Stimulated activated CD8-positive, alpha-beta memory T cell treated with anti-CD3 and anti-CD28 coated beads, Interleukin-7, amount 100 ng/mL, for 1 hour (primary cell): ENCODE data around the gene ZIC3.

ENCODE experiments used
- DNase-seq, 2 donors: peaks; one replicate each; pipeline ENCODE4 v3.0.0-alpha.2; 2020; ENCODE audit warnings: low read depth in 2 of 2

The ZIC3 gene

GRCh38 chrX:137574102-137574783 lies 8.3 kb downstream of the ZIC3 start:
- DNase-seq, result no peak

GRCh38 chrX:137574784-137575293 lies 8.9 kb downstream of the ZIC3 start:
- DNase-seq, result no peak

- DNase-seq, result no peak
Measured at GRCh38 chrX:137575596-137576255, 9.8 kb downstream of the ZIC3 start.

- no peak for DNase-seq
Measured at GRCh38 chrX:137587151-137587550, 21.2 kb downstream of the ZIC3 start.

GRCh38 chrX:137600769-137601168 lies 34.8 kb downstream of the ZIC3 start:
- DNase-seq, result no peak
